ENCODE data around the gene BCAT1. TPM values are rescaled to one million over a fixed set of nuclear protein-coding genes. Genes with fewer than 3 reads are reported as not detected.

BCAT1 gene
- total and polyA plus RNA-seq, 8 donors = 1.3 to 33.0 (median 7.4) TPM

DNA sequence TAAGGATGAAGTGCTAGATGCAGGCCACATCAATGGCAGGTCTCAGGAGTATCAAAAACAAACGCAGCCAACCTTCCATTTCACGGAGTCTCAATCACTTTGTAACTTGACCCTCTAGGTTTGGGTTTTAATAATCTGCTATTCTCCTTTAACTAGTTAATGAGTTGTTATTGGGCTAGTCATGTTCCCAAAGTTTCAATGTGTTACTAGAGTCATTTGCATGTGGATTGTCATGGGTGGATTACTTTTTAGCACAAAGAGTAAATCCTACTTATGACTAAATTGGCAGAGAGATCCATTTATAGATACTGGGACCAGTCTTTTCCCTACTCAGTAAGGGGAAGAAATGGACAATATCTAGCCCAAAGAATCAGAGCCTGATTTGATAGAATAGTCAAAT is 151.0 kb downstream of the BCAT1 start:
- Histone ChIP-seq H3K27ac (no peak overlapping the region), H3K36me3 (no peaks in the 10 kb centered on the region), H3K4me1 (no peaks in the 10 kb centered on the region), H3K27me3 (no peaks in the 10 kb centered on the region), H3K9me3 (peaks cover 0 to 5% (median 1%) of the 10 kb centered on the region in 4 donors), H3K4me3 (no peak overlapping the region)
- DNase-seq = no peak
- TF ChIP-seq POLR2AphosphoS5 (IDR thresholded peaks at IDR 0.05) (no peak), POLR2A (IDR thresholded peaks at IDR 0.05) (no peak), EP300 (IDR thresholded peaks at IDR 0.05) (no peak)
- TF ChIP-seq, protein P1, sequence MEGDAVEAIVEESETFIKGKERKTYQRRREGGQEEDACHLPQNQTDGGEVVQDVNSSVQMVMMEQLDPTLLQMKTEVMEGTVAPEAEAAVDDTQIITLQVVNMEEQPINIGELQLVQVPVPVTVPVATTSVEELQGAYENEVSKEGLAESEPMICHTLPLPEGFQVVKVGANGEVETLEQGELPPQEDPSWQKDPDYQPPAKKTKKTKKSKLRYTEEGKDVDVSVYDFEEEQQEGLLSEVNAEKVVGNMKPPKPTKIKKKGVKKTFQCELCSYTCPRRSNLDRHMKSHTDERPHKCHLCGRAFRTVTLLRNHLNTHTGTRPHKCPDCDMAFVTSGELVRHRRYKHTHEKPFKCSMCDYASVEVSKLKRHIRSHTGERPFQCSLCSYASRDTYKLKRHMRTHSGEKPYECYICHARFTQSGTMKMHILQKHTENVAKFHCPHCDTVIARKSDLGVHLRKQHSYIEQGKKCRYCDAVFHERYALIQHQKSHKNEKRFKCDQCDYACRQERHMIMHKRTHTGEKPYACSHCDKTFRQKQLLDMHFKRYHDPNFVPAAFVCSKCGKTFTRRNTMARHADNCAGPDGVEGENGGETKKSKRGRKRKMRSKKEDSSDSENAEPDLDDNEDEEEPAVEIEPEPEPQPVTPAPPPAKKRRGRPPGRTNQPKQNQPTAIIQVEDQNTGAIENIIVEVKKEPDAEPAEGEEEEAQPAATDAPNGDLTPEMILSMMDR (IDR thresholded peaks at IDR 0.05) = no peak
- 78 to 86% (median 85%) methylated on average over 2 of the region's 2 CpGs for WGBS, 5 donors
- intact Hi-C loops (cut with DNase I; ENCODE audit: low total_unique reads) = no loop called here

DNA sequence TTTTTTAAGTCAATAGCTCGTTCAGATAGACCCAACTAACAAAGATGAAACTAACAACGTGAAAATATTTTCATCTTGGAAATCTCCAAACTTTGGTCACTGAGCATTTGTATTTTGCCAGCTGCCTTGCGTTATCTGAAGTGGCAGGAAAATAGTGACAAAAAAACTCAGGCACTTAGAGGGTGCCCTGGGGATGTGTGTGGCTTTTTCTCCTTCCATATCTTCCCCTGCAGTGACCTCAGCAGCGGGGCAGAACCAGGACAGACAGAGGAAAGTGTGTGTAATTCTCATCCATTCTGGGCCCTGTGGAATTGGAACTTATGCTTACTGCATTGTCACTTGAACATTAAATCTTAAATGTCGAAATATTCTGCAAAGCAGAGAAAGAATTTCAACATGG is 152.0 kb downstream of the BCAT1 start:
- no peak for DNase-seq
- intact Hi-C loops (cut with DNase I; ENCODE audit: low total_unique reads) = no loop called here
- 54 to 61% (median 59%) methylated on average over 5 of the region's 5 CpGs for WGBS, 5 donors
- Histone ChIP-seq H3K27ac (no peak overlapping the region), H3K4me1 (no peaks in the 10 kb centered on the region), H3K4me3 (no peak overlapping the region), H3K9me3 (no peaks in the 10 kb centered on the region), H3K27me3 (no peaks in the 10 kb centered on the region), H3K36me3 (no peaks in the 10 kb centered on the region)
- TF ChIP-seq POLR2AphosphoS5 (IDR thresholded peaks at IDR 0.05) (no peak), EP300 (IDR thresholded peaks at IDR 0.05) (no peak), POLR2A (IDR thresholded peaks at IDR 0.05) (no peak)
- TF ChIP-seq, protein P1 (IDR thresholded peaks at IDR 0.05) = no peak

DNA sequence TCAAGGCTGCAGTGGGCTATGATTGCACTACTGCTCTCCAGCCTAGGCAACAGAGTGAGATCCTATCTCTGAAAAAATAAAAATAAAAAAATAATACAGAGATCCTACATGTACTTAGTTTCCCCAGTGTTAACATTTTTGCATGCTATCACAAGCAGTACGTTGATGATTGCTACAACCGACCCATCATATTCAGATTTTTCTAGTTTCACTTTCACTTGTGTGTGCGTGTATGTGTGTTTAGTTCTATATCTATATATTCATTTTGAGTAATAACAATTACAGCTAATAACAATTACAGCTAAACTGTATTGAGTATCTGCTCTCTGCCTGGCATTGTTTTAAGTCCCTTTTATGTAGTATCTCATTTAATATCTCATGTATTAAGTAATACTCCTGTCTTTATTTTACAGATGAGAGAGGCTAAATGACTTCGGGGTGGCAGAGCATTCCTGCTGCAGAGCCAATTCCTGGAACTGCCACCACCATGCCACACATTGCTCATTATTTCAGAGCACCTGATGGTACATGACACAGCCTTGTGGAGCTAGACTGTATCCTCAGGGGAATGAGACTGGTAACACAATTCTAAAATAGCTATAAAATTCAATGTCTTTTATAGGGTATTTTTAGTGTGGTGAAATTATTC is 153.1 kb downstream of the BCAT1 start:
- 46 to 63% (median 59%) methylated on average over 4 of the region's 4 CpGs for WGBS, 5 donors
- Histone ChIP-seq H3K27ac (no peak overlapping the region), H3K36me3 (no peaks in the 10 kb centered on the region), H3K4me1 (no peaks in the 10 kb centered on the region), H3K9me3 (no peaks in the 10 kb centered on the region), H3K4me3 (peak overlapping the region; percentile 15 to 39 (median 21)), H3K27me3 (no peaks in the 10 kb centered on the region)
- DNase-seq = no peak
- TF ChIP-seq POLR2A (IDR thresholded peaks at IDR 0.05) = no peak
- intact Hi-C loops (cut with DNase I; ENCODE audit: low total_unique reads) = no loop called here

DNA sequence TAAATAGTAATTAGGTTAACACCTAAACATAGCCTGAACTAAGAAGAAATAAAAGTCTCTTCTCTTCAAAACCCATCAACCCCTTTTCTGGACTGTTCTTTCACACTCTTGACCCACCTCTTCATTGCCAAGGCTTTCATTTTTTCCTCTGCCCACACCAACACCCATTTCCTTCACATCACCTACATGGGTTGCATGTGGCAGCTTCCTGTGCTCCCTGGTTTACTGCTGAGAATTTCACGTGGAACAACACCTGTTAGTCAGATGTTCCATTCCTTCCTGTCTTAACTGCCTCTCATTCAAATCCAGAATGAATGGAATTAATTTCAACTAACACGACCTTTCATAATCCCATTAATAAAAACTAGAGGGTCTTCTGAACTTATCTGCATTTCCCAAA is 157.3 kb downstream of the BCAT1 start:
- H3K9me3 ChIP-seq = no peaks in the 10 kb centered on the region
- intact Hi-C loops (cut with DNase I; ENCODE audit: low total_unique reads) = no loop called here
- H3K4me3 ChIP-seq = no peak overlapping the region
- no peaks in the 10 kb centered on the region for H3K36me3 ChIP-seq
- no peak overlapping the region for H3K27ac ChIP-seq
- DNase-seq = peak in 1 of 2 donors; percentile 7
- no peaks in the 10 kb centered on the region for H3K4me1 ChIP-seq
- 70 to 84% (median 75%) methylated on average over 2 of the region's 2 CpGs for WGBS, 5 donors
- H3K27me3 ChIP-seq = no peaks in the 10 kb centered on the region
- TF ChIP-seq POLR2A (IDR thresholded peaks at IDR 0.05) (no peak), EP300 (IDR thresholded peaks at IDR 0.05) (no peak), POLR2AphosphoS5 (IDR thresholded peaks at IDR 0.05) (no peak)
- TF ChIP-seq, protein P1 (IDR thresholded peaks at IDR 0.05) = no peak

DNA sequence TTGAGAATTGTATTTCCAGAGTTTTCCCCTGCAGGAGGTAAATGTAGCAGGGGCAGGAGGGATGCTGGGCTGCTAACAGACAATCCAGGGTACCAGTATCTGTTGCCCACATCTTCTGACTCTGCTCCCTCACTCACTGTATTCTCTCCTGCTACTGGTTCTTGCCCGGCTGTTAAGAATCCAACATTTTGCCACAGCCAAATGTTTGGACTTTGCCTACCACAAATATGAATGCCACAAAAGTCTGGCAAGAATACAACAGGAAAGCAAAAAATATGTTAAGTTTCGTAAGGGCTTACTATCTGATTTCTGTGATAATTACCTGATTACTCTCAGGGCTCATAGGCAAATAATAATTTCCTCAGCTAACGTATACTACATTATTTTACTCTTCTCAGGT is 160.0 kb downstream of the BCAT1 start:
- Histone ChIP-seq H3K27ac (no peak overlapping the region), H3K9me3 (no peaks in the 10 kb centered on the region), H3K4me3 (no peak overlapping the region), H3K4me1 (no peaks in the 10 kb centered on the region), H3K27me3 (no peaks in the 10 kb centered on the region), H3K36me3 (no peaks in the 10 kb centered on the region)
- intact Hi-C loops (cut with DNase I; ENCODE audit: low total_unique reads) = no loop called here
- TF ChIP-seq POLR2AphosphoS5 (IDR thresholded peaks at IDR 0.05) (no peak), POLR2A (IDR thresholded peaks at IDR 0.05) (no peak), EP300 (IDR thresholded peaks at IDR 0.05) (no peak)
- TF ChIP-seq, protein P1 (IDR thresholded peaks at IDR 0.05) = no peak
- 24 to 61% (median 45%) methylated on average over 3 of the region's 3 CpGs for WGBS, 5 donors
- no peak for DNase-seq
